K562 (cell line): ENCODE measurements around the gene TBXAS1. TPM values are rescaled to one million over a fixed set of nuclear protein-coding genes. Genes with fewer than 3 reads are reported as not detected.

Experiments used
- ADNP ChIP-seq: fragments of 200-800 bp; sonication (Bioruptor generic); IDR thresholded peaks from 2 replicates; pipeline ENCODE4 v1.6.1; 2016; ENCODE audit warnings: missing genetic modification characterization, missing compliant biosample characterization
- ARID1B ChIP-seq: fragments of 450-650 bp; IDR thresholded peaks from 2 replicates; pipeline ENCODE4 v1.6.1; 2016; ENCODE audit warnings: antibody characterized with exemption, mild to moderate bottlenecking, inconsistent platforms
- BRF2 ChIP-seq: IDR thresholded peaks from 3 replicates; pipeline ENCODE4 v1.6.1; 2011; ENCODE audit warnings: borderline replicate concordance, mild to moderate bottlenecking; ENCODE audit not compliant: insufficient read length, insufficient read depth
- C11orf30 ChIP-seq: fragments of 450-650 bp; IDR thresholded peaks from 2 replicates; pipeline ENCODE4 v1.6.1; 2016; ENCODE audit warnings: low read depth, mild to moderate bottlenecking
- CBFA2T3 ChIP-seq: fragments of 450-650 bp; IDR thresholded peaks from 2 replicates; pipeline ENCODE4 v1.6.1; 2017
- DPF2 ChIP-seq: fragments of 450-650 bp; IDR thresholded peaks from 2 replicates; pipeline ENCODE4 v1.6.1; 2016
- ETV5 ChIP-seq: sonication (generic); formaldehyde crosslinking; IDR thresholded peaks from 2 replicates; pipeline ENCODE4 v1.4.0; 2020; ENCODE audit warnings: low read depth, mild to moderate bottlenecking, missing genetic modification reagents
- FOXJ2 ChIP-seq: fragments of 200-800 bp; sonication (Bioruptor generic); IDR thresholded peaks from 2 replicates; pipeline ENCODE4 v1.6.1; 2016; ENCODE audit warnings: missing genetic modification characterization, missing compliant biosample characterization
- GATAD2B ChIP-seq: fragments of 450-650 bp; IDR thresholded peaks from 2 replicates; pipeline ENCODE4 v1.6.1; 2017; ENCODE audit warnings: mild to moderate bottlenecking, borderline replicate concordance
- HMG20B ChIP-seq: fragments of 250-450 bp; sonication (Bioruptor Pico); IDR thresholded peaks from 2 replicates; pipeline ENCODE4 v1.5.0; 2021; ENCODE audit warnings: mild to moderate bottlenecking
- JUND ChIP-seq, 2 experiments: IDR thresholded peaks; 2 replicates in 1 of 2; 3 replicates in 1 of 2; pipeline ENCODE4 v1.6.1; 2011; ENCODE audit warnings: borderline replicate concordance in 2 of 2, low read depth in 2 of 2, low read length in 2 of 2, improper control_type of control experiment in 1 of 2, missing biosample characterization in 1 of 2, missing genetic modification characterization in 1 of 2, missing genetic modification reagents in 1 of 2
- MAFG ChIP-seq: fragments of 450-650 bp; conservative IDR thresholded peaks from 2 replicates; pipeline ENCODE4 v1.6.1; 2016; ENCODE audit warnings: missing genetic modification characterization, missing compliant biosample characterization
- MAFK ChIP-seq: IDR thresholded peaks from 2 replicates; pipeline ENCODE4 v1.6.1; 2011; ENCODE audit warnings: low read length, improper control_type of control experiment
- MEIS2 ChIP-seq: fragments of 450-650 bp; IDR thresholded peaks from 2 replicates; pipeline ENCODE4 v1.6.1; 2014; ENCODE audit warnings: mild to moderate bottlenecking; ENCODE audit not compliant: partially characterized antibody
- MYNN ChIP-seq, 2 experiments: sonication (generic); formaldehyde crosslinking in 1 of 2; IDR thresholded peaks; 2 replicates each; pipeline versions ENCODE4 v1.5.0 to v1.6.1; 2016 to 2020; ENCODE audit warnings: antibody characterized with exemption in 1 of 2, missing genetic modification reagents in 1 of 2
- NFIC ChIP-seq: fragments of 450-650 bp; IDR thresholded peaks from 2 replicates; pipeline ENCODE4 v1.6.1; 2017; ENCODE audit warnings: mild to moderate bottlenecking, inconsistent platforms
- NR1H2 ChIP-seq: sonication (generic); formaldehyde crosslinking; IDR thresholded peaks from 2 replicates; pipeline ENCODE4 v1.4.0; 2020; ENCODE audit warnings: mild to moderate bottlenecking, missing genetic modification reagents
- SMARCA4 ChIP-seq: fragments of 450-650 bp; IDR thresholded peaks from 2 replicates; pipeline ENCODE4 v1.6.1; 2016
- TFAP4 ChIP-seq: sonication (generic); formaldehyde crosslinking; IDR thresholded peaks from 2 replicates; pipeline ENCODE4 v1.8.0; 2022; ENCODE audit warnings: missing genetic modification reagents, mild to moderate bottlenecking, moderate library complexity, borderline replicate concordance
- VEZF1 ChIP-seq: fragments of 200-800 bp; sonication (Bioruptor generic); IDR thresholded peaks from 2 replicates; pipeline ENCODE4 v1.6.1; 2017; ENCODE audit warnings: missing genetic modification characterization, missing compliant biosample characterization
- ZNF384 ChIP-seq: IDR thresholded peaks from 2 replicates; pipeline ENCODE4 v1.6.1; 2012; ENCODE audit warnings: low read depth, low read length, improper control_type of control experiment
- ZNF41 ChIP-seq: fragments of 250-450 bp; sonication (Bioruptor Pico); conservative IDR thresholded peaks from 2 replicates; pipeline ENCODE4 v1.4.0; 2020; ENCODE audit warnings: mild to moderate bottlenecking
- ZNF695 ChIP-seq: fragments of 450-650 bp; formaldehyde crosslinking; IDR thresholded peaks from 2 replicates; pipeline ENCODE4 v1.4.0; 2020; ENCODE audit warnings: mild to moderate bottlenecking, moderate library complexity
- ZNF696 ChIP-seq: fragments of 250-450 bp; sonication (Bioruptor Pico); conservative IDR thresholded peaks from 2 replicates; pipeline ENCODE4 v1.4.0; 2020; ENCODE audit warnings: mild to moderate bottlenecking, moderate library complexity
- ZNF766 ChIP-seq: fragments of 200-800 bp; sonication (Bioruptor generic); conservative IDR thresholded peaks from 2 replicates; pipeline ENCODE4 v1.6.1; 2016; ENCODE audit warnings: missing genetic modification characterization, missing compliant biosample characterization
- ZNF778 ChIP-seq: fragments of 450-650 bp; formaldehyde crosslinking; IDR thresholded peaks from 2 replicates; pipeline ENCODE4 v1.4.0; 2020; ENCODE audit warnings: mild to moderate bottlenecking, moderate library complexity
- polyA plus RNA-seq, 8 experiments: library from polyadenylated mRNA; depleted of rRNA in 4 of 8; stranded (reverse) in 5 of 8; unstranded in 3 of 8; fragments of >200 nt; fragmentation: Nextera tagmentation in 2 of 8; fragmentation: Illumina TruSeq in 1 of 8; extraction: Ambion mirVana in 2 of 8; extraction: Trizol in 1 of 8; gene quantifications; 2 replicates each; pipeline versions ENCODE4 v1.2.1 to v1.2.3, GENCODE V29; 2011 to 2014; ENCODE audit warnings: inconsistent platforms in 1 of 8, missing spikeins in 1 of 8
- total RNA-seq, 7 experiments: library from RNA; depleted of rRNA in 6 of 7; stranded (reverse); fragments of >200 nt in 6 of 7; fragmentation: Illumina TruSeq in 2 of 7; extraction: Trizol in 2 of 7; gene quantifications; 2 replicates each; pipeline versions ENCODE4 v1.2.1 to v1.2.3, GENCODE V29; 2011 to 2021; ENCODE audit warnings: low replicate concordance in 1 of 7

TBXAS1 gene
- total and polyA plus RNA-seq, 9 of the 15 experiments (the other 6 are each of a cell fraction or from before 2014, with no cell fraction given): 1.1 to 8.3 (median 1.9) TPM

GRCh38 chr7:140059273-140060242, 230.5 kb downstream of the TBXAS1 start (continued):
- TF ChIP-seq NFIC (peak; percentile 78), C11orf30 (peak; percentile 95), FOXJ2 (0 out of 2 replicates have a peak, but pooled peaks have one; percentile 35), SMARCA4 (no peak), NR1H2 (CRISPR knock-in tag) (0 out of 2 replicates have a peak, but pooled peaks have one; percentile 33), BRF2 (no peak), MEIS2 (peak; percentile 37), ZNF766 (CRISPR knock-in tag) (peak; percentile 67), ZNF696 (no peak), JUND (IDR thresholded peaks at IDR 0.05; ENCODE audit: borderline replicate concordance, low read depth, low read length) (0 out of 2 replicates have a peak, but pooled peaks have one; percentile 16), JUND (tag; IDR thresholded peaks at IDR 0.05; ENCODE audit: borderline replicate concordance, low read depth, low read length) (no peak; the same call in 2 of the 3 replicates), MYNN (IDR thresholded peaks at IDR 0.05) (0 out of 2 replicates have a peak, but pooled peaks have one; percentile 46), MYNN (CRISPR knock-in tag; IDR thresholded peaks at IDR 0.05) (no peak), VEZF1 (peak; percentile 32; the same call in 1 of the 2 replicates), GATAD2B (no peak), ZNF778 (CRISPR knock-in tag) (no peak), CBFA2T3 (peak; percentile 35; the same call in 1 of the 2 replicates), HMG20B (CRISPR knock-in tag) (no peak), ARID1B (peak; percentile 36; the same call in 1 of the 2 replicates), DPF2 (peak; percentile 40; the same call in 1 of the 2 replicates), ZNF41 (CRISPR knock-in tag) (no peak), ZNF384 (peak; percentile 87), MAFK (peak; percentile 93), TFAP4 (peak; percentile 42; the same call in 1 of the 2 replicates), ETV5 (0 out of 2 replicates have a peak, but pooled peaks have one; percentile 14), MAFG (tag) (peak; percentile 96), ZNF695 (CRISPR knock-in tag) (no peak), ADNP (tag) (no peak)
